ENCODE measurements around the gene TCF4.

GRCh38 chr18:55559739-55560138 is 28.3 kb downstream of the TCF4 start:
- TF ChIP-seq, protein P1, sequence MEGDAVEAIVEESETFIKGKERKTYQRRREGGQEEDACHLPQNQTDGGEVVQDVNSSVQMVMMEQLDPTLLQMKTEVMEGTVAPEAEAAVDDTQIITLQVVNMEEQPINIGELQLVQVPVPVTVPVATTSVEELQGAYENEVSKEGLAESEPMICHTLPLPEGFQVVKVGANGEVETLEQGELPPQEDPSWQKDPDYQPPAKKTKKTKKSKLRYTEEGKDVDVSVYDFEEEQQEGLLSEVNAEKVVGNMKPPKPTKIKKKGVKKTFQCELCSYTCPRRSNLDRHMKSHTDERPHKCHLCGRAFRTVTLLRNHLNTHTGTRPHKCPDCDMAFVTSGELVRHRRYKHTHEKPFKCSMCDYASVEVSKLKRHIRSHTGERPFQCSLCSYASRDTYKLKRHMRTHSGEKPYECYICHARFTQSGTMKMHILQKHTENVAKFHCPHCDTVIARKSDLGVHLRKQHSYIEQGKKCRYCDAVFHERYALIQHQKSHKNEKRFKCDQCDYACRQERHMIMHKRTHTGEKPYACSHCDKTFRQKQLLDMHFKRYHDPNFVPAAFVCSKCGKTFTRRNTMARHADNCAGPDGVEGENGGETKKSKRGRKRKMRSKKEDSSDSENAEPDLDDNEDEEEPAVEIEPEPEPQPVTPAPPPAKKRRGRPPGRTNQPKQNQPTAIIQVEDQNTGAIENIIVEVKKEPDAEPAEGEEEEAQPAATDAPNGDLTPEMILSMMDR (conservative IDR thresholded peaks at IDR 0.05; ENCODE audit: low read depth, low read length) = no peak
- no peak for TF ChIP-seq EZH2 (IDR thresholded peaks at IDR 0.05; ENCODE audit: borderline replicate concordance, low read depth, low read length, poor library complexity, severe bottlenecking)

Data from A673 (cell line).